Fibroblast of skin of right quadriceps (primary cell): ENCODE results near the gene GPSM3.
"Not testable (repeated sequence)": the region's sequence is repeated elsewhere in the genome, so short reads cannot be mapped to it uniquely, and the experiment has no call there.

Experiments
- DNase-seq: peaks from one replicate; pipeline ENCODE4 v3.0.0-alpha.2; 2013

GPSM3 gene, protein sequence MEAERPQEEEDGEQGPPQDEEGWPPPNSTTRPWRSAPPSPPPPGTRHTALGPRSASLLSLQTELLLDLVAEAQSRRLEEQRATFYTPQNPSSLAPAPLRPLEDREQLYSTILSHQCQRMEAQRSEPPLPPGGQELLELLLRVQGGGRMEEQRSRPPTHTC

DNA sequence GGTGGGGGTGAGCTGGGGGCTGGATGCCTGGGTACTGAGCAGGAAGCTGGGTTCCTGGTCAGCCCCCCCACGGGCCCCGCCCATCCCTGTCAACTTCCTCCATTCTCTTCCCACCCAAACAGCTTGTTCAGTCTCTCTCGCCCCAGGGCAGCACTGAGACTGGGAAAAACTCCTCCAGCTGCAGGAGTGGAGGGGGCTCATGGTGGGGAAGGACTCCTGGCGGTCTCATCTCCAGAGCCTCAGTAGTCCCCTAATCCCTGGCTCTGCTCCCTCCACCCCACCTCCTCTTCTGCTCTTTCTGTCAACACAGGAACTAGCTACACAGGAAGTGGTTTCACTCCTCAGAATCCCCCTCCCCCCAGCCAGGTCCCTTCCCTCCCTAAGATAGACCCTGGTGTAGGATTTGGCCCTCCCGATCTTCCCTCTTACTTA is at the start of gene GPSM3:
TSS of gene GPSM3 (minus strand) at position 36 of the 432 bp plus-strand sequence. CDS start 130 bp downstream, outside the sequence.
- DNase-seq = peak; percentile 78

- DNase-seq = no peak
These were observed 48.2 kb upstream of the GPSM3 start for GRCh38 chr6:32240686-32241085.

GRCh38 chr6:32239462-32239861 is 47.0 kb upstream of the GPSM3 start:
- no peak for DNase-seq

GRCh38 chr6:32234934-32235333 is 42.5 kb upstream of the GPSM3 start:
- no peak for DNase-seq

- no peak for DNase-seq
These were observed 34.0 kb upstream of the GPSM3 start for GRCh38 chr6:32226434-32226833.

- DNase-seq = no peak
These were observed 32.3 kb upstream of the GPSM3 start for GRCh38 chr6:32224696-32225095.

DNA sequence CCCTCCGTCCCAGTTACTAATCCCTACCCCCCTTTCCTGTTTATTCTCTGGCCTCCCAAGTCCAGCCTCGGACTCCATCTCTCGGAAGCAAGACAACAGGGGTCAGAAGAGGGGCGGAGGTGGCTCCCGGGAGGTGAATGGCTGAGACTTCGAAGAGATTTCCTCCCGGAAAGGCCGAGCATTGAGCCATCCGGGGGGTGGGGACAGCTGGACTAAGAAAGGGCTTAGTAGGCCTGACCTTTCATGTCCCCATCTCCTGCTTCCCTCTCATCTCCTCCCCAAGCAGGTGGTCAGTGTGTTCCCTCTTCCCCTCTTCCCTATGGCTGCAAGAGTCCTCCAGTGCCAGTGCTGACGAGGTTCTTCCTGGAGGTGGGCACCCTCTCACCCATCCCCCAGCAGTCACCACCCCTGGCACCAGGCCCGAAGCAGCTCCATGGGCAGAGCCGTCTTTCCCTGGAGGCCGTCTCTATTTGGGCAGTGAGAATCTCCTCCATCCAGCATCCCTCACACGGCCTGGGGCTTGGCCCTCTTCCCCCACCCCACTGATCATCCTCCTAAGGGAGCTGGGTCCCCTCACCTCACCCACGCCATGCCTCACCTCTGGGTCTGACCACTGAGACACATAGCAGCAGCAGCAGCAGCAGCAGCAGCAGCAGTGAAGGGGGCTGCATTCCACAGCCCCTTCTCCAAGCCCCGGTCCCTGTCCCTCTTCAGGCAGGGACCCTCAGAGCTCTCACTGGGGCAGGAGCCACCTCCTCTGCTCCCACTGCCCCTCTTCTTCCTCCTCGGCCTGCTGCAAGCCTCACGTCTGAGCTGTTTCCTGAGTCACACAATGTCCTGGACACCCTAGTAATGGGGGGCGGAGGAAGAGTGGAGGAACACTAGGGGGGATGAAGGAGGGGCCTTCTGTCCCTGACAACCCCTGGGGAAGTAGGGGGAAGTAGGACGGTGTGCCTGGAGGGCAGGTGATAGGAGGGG is 31.1 kb upstream of the GPSM3 start, which contains the start of gene NOTCH4:
TSS of gene NOTCH4 (minus strand) at position 810 of the 978 bp plus-strand sequence. CDS start at position 671, 139 bp downstream.
- DNase-seq = no peak

- no peak for DNase-seq
These were observed 30.1 kb upstream of the GPSM3 start for GRCh38 chr6:32222333-32223230.

DNA sequence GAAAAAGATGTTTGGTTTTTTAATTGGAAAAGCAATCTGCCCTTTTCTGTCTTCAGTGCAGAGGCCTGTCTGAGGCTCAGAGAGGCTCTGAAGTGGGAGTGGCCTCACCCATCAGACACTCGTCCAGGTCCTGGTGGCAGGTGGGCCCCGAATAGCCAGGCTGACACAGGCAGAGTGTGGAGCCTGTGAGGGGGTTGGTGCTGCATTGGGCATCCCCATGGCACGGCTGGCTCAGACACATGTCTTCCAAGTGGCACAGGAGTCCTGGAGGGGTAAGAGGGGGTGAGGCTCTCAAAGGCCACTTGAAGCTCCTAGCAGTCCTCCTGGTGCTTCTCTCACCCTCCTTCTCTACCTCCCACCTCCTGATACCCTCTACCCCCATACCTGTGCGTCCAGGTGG is 27.6 kb upstream of the GPSM3 start:
- no peak for DNase-seq

DNA sequence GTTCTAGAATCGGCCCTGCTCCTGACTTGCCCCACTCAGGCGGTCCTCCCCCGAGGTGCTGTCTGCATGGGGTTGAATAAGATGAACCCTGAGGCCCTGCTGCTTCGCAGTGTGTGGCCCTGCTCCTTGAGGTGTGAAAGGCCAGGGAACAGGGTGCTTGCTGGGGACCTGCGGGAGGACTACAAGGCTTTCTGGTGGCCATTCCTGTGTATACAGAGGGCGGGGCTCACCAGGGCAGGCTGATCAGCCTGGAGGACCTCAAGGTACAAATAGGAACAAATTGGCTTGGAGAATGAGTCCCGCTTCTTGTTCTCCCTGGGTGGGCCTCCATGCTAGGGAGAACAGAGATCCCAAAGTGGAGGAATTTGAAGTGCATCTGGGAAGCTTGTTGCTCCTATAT is 25.7 kb upstream of the GPSM3 start:
- DNase-seq = no peak

- no peak for DNase-seq
These were observed 24.6 kb upstream of the GPSM3 start for GRCh38 chr6:32216998-32217397.

GRCh38 chr6:32216285-32216684 is 23.8 kb upstream of the GPSM3 start:
- DNase-seq = no peak

GRCh38 chr6:32215617-32216016 is 23.2 kb upstream of the GPSM3 start:
- DNase-seq = no peak

DNA sequence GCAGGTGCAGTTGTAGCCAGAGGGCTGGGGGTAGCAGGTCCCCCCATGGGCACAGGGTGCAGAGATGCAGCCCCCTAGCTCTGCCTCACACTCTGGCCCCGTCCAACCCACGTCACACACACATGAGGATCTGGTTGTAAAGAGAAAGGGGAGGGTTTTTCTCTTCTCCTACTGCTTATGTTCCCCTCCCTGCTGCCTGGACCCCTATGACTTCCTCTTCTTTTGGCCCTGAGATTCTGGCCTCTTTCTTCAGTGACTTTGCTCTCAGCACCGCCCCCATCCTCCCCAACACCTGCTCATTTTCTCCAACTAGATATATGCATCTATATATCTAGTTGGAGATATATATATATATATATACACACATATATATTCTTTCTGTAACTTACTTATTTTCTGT is 21.7 kb upstream of the GPSM3 start:
- no peak for DNase-seq

DNA sequence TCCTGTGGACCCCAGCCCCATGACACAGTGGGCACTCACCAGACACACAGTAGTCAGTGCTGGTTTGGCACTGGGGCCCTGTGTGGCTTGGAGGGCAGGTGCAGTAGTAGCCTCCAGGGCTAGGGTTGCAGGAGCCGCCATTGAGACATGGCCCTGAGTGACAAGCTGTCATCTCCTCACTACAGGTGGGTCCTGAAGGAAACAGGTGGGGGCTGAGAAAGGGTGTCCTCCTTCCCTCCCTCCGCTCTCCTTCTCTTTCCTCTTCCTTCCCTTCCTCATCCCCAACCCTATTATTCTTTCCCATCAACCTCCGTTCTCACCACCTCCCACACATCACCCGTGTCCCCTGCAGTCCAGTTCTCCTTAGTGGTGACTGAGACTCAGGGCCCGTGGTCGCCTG is 21.2 kb upstream of the GPSM3 start:
- DNase-seq = no peak

DNA sequence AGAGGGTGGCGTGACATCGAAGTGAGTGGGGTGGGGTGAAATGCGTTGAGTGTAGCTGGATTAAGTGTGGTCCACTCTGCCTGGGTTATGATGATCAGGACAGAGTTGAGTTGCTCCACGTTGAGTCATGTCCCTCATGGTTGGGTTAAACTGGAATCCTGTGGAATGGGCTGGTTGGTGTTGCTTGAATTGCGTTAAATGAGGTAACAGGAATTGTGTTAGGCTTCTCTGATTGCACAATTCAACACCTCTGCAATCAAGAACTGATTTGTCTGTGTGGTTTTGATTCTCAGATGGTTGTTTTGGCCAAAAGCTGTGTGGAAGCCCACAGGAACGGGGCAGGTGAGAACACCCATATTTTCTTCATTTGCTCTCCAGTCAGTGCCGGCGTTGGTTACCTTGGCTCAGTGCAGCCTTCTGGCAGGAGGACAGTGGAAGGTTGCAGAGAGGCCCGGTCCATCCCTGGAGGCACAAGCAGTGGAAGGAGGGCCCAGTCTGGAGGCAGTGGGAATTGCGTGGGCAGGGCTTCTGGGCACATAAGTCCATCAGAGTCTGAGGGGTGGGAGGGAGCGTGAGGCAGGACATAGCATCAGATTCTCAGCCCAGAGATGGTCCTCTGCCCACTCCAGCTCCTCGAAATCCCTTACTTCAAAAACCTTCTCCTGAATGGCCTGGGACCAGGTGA is 19.8 kb upstream of the GPSM3 start:
- DNase-seq = no peak

DNA sequence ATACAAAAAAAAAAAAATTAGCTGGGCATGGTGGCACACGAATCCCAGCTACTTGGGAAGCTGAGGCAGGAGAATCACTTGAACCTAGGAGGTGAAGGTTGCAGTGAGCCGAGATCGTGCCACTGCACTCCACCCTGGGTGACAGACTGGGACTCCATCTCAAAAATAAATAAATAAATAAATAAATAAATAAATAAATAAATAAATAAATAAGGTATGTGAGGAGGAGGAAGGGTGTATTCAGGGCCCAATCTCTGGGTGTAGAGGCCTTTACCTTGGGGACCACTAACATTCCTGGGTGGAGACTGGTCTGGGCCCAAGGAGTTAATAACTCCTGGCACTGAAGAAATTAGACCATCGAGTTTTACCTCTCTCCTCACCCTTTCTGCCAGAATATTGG is 19.0 kb upstream of the GPSM3 start:
- DNase-seq = not testable (repeated sequence)

- no peak for DNase-seq
These were observed 17.8 kb upstream of the GPSM3 start for GRCh38 chr6:32210191-32210601.

DNA sequence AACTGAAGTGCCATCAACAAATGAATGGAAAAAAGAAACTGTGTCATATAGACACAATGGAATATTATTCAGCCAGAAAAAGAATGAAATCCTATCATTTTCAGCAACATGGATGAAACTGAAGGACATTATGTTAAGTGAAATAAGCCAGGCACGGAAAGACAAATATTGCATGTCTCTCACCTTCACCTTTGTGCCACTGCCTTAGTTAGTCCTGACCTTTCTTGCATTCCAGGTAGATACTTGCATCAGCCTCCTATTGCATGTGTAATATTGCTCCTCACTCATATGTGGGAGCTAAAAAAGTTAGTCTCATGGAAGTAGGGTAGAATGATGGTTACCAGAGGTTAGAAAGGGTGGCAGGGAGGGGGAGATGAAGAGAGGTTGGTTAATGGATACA is 16.6 kb upstream of the GPSM3 start:
- DNase-seq = no peak

GRCh38 chr6:32204268-32204715 is 11.8 kb upstream of the GPSM3 start:
- no peak for DNase-seq

DNA sequence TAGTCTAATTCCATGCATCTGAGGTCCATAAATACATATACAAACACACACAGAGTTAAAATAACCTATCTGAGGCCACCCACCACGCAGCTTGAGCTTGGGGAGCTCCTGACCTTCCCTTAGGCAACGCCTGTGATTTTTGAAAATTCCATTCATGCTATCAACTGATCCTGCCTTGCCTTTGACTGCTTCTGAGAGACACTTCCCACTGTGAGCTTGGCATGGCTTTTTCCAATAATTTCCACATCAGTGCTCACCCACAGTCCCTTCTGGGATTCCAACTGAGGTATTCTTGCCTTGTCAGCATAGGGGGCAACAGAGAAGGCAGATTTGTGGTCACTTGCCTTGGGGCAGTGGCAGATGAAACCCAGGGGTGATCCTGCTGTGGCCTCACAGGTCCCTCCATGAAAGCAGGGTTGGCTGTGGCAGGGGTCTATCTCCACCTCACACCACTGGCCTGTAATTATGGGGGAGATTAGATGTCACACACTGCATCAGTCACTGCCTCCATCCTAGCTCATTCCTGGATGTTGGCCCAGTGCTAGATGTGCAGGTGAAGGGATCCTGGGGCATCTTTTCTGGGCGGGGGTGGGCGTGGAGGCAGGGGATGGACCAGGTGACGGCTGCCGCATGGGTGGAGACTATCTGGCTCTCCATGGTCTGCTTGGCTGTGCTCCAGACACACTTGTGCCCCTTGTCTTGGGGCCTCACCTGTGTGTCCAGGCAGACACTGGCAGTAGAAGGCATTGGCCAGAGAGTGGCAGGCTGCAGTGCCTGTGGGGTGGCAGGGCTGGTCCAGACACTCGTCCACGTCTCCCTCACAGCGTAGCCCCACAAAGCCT is 11.2 kb upstream of the GPSM3 start:
- DNase-seq = no peak
